Left kidney (tissue), 2 donors: Measurements from ENCODE around the gene DEDD. TPM values are rescaled to one million over a fixed set of nuclear protein-coding genes. Genes with fewer than 3 reads are reported as not detected.

Experiments used
- DNase-seq: peaks from one replicate; pipeline ENCODE4 v3.0.0-alpha.2; 2013
- polyA plus RNA-seq: library from polyadenylated mRNA; unstranded; fragments of 120-200 nt; gene quantifications from one replicate; pipeline ENCODE4 v1.2.1, GENCODE V29; 2013; ENCODE audit not compliant: insufficient read length

DEDD gene
- polyA plus RNA-seq, 1 donor: 57.2 TPM

- DNase-seq: no peak
Measured at GRCh38 chr1:161094481-161094880, 38.0 kb downstream of the DEDD start.

- no peak for DNase-seq
Measured at GRCh38 chr1:161092621-161093028, 39.8 kb downstream of the DEDD start.

- no peak for DNase-seq
Measured at GRCh38 chr1:161091796-161092507, 40.5 kb downstream of the DEDD start.

- DNase-seq: no peak
Measured at GRCh38 chr1:161091093-161091492, 41.4 kb downstream of the DEDD start.

- DNase-seq: no peak
Measured at GRCh38 chr1:161090617-161091016, 41.9 kb downstream of the DEDD start.

- DNase-seq: no peak
Measured at GRCh38 chr1:161089938-161090337, 42.5 kb downstream of the DEDD start.

GRCh38 chr1:161089251-161089924, 43.1 kb downstream of the DEDD start, which contains the start of gene NECTIN4:
Gene NECTIN4, minus strand, starts transcription at chr1:161089558. Its CDS starts 262 bp downstream, at chr1:161089296.
- no peak for DNase-seq

- DNase-seq: no peak
Measured at GRCh38 chr1:161088587-161089110, 43.8 kb downstream of the DEDD start.

GRCh38 chr1:161086457-161086856, 46.0 kb downstream of the DEDD start:
- DNase-seq: no peak

- DNase-seq: no peak
Measured at GRCh38 chr1:161085165-161085564, 47.3 kb downstream of the DEDD start.

- no peak for DNase-seq
Measured at GRCh38 chr1:161084597-161084988, 47.9 kb downstream of the DEDD start.

GRCh38 chr1:161083748-161084596, 48.5 kb downstream of the DEDD start:
- no peak for DNase-seq

GRCh38 chr1:161082996-161083747, 49.3 kb downstream of the DEDD start:
- no peak for DNase-seq

GRCh38 chr1:161082483-161082882, 50.0 kb downstream of the DEDD start:
- no peak for DNase-seq

- no peak for DNase-seq
Measured at GRCh38 chr1:161081519-161081918, 50.9 kb downstream of the DEDD start.

- DNase-seq: no peak
Measured at GRCh38 chr1:161080441-161081405, 51.7 kb downstream of the DEDD start.

GRCh38 chr1:161079436-161080110, 52.9 kb downstream of the DEDD start:
- no peak for DNase-seq

GRCh38 chr1:161077426-161077825, 55.0 kb downstream of the DEDD start:
- no peak for DNase-seq

- no peak for DNase-seq
Measured at GRCh38 chr1:161076410-161076809, 56.1 kb downstream of the DEDD start.
